ENCODE measurements around the gene GRID1. TPM values are rescaled to one million over a fixed set of nuclear protein-coding genes. Genes with fewer than 3 reads are reported as not detected.
A peak's percentile ranks its signal among the peaks of the same experiment; 100 is the strongest.

Gene GRID1
- 16.5 TPM for total RNA-seq

GRCh38 chr10:86366033-86366901 is at the start of gene GRID1:
Gene GRID1 (minus strand): TSS chr10:86366795.
- peak; percentile 80 for DNase-seq

GRCh38 chr10:86415583-86415982 is 49.0 kb upstream of the GRID1 start:
- no peak for DNase-seq

- no peak for DNase-seq
Observed at GRCh38 chr10:86415116-86415515, 48.5 kb upstream of the GRID1 start.

GRCh38 chr10:86413046-86413728 is 46.6 kb upstream of the GRID1 start:
- no peak for DNase-seq

GRCh38 chr10:86411852-86412560 is 45.4 kb upstream of the GRID1 start:
- no peak for DNase-seq

- peak; percentile 33 for DNase-seq
Observed at GRCh38 chr10:86411281-86411841, 44.8 kb upstream of the GRID1 start.

- DNase-seq: no peak
Observed at GRCh38 chr10:86410542-86411124, 44.0 kb upstream of the GRID1 start.

GRCh38 chr10:86409183-86409582 is 42.6 kb upstream of the GRID1 start:
- no peak for DNase-seq

GRCh38 chr10:86403183-86403797 is 36.7 kb upstream of the GRID1 start:
- no peak for DNase-seq

GRCh38 chr10:86402283-86402941 is 35.8 kb upstream of the GRID1 start:
- DNase-seq: no peak

GRCh38 chr10:86401588-86402282 is 35.1 kb upstream of the GRID1 start:
- peak; percentile 36 for DNase-seq

GRCh38 chr10:86400705-86401587 is 34.4 kb upstream of the GRID1 start:
- DNase-seq: peak; percentile 58

- DNase-seq: peak; percentile 91
Observed at GRCh38 chr10:86399879-86400704, 33.5 kb upstream of the GRID1 start.

- no peak for DNase-seq
Observed at GRCh38 chr10:86399514-86399878, 32.9 kb upstream of the GRID1 start.

- no peak for DNase-seq
Observed at GRCh38 chr10:86397120-86397519, 30.5 kb upstream of the GRID1 start.

GRCh38 chr10:86393862-86394455 is 27.4 kb upstream of the GRID1 start:
- DNase-seq: no peak

GRCh38 chr10:86393362-86393761 is 26.8 kb upstream of the GRID1 start:
- DNase-seq: no peak

GRCh38 chr10:86392723-86393094 is 26.1 kb upstream of the GRID1 start:
- no peak for DNase-seq
